ES-I3 (cell line): ENCODE measurements around the gene EIF2B4.
A peak's percentile ranks its signal among the peaks of the same experiment; 100 is the strongest.

ENCODE experiments used
- H3K36me3 ChIP-seq: 2 replicates; pipeline ENCODE4 v1.6.1; 2013; ENCODE audit warnings: mild to moderate bottlenecking, low read length, control low read depth, moderate library complexity; ENCODE audit not compliant: insufficient read depth
- H3K4me1 ChIP-seq: 2 replicates; pipeline ENCODE4 v1.6.1; 2013; ENCODE audit warnings: mild to moderate bottlenecking, control low read depth, low read length; ENCODE audit not compliant: insufficient read depth
- H3K9ac ChIP-seq: 2 replicates; pipeline ENCODE4 v1.6.1; 2013; ENCODE audit warnings: low read depth, mild to moderate bottlenecking, low read length, moderate library complexity
- H3K9me3 ChIP-seq: 2 replicates; pipeline ENCODE4 v1.6.1; 2013; ENCODE audit warnings: mild to moderate bottlenecking, low read length, moderate library complexity; ENCODE audit not compliant: control insufficient read depth, insufficient read depth

The EIF2B4 gene

DNA sequence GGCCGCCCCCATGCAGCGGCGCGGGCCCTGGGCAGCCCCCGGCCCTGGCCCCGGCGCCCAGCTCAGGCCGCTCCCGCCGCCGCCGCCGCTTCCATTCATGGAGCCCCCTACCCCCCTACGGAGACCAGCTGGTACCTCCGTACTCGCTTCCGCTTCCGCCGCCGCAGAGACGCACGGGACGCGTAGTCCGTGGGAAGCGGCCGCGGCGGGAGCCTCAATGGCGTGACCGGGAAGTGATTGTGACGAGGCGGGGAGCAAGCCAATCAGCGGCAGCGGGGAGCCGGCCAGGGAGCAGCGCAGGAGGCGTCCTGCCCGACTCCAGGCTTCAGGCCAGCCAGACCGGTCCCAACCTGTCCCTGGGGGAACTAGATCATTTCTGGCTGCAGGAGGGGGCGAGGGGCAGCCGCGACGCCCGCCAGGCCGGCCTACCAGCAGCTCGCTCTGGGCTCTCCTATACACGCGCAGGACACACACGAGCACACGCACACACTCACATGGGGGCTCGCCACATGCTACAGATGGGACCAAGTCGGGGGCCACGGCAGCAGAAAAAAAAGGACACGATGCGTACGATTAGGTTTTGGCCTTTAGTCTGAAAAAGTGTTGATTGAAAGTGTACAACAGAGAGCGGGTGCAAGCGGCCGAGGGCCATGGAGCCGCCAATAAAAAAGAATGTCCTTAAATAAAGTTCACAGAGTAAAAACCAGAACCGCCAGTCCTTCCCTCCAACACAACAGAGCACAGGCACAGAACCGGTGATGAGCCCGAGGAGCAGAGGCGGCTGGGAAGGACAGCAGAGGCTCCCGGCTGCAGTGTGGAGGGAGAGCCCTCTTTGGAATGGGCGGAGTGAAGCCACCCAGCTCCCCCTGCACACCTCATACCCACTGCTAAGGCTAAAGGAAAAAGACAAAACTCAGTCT lies 10.7 kb upstream of the EIF2B4 start, which contains the start of gene ZNF513:
ZNF513 (minus strand) TSS at position 109 of the 920 bp plus-strand sequence. CDS start 208 bp downstream, outside the sequence.
- Histone ChIP-seq H3K4me1 (no peaks in the 10 kb centered on the region), H3K36me3 (peaks cover 34% of the 10 kb centered on the region), H3K9ac (peak within 1 kb of the TSS; percentile 95), H3K9me3 (no peaks in the 10 kb centered on the region)

DNA sequence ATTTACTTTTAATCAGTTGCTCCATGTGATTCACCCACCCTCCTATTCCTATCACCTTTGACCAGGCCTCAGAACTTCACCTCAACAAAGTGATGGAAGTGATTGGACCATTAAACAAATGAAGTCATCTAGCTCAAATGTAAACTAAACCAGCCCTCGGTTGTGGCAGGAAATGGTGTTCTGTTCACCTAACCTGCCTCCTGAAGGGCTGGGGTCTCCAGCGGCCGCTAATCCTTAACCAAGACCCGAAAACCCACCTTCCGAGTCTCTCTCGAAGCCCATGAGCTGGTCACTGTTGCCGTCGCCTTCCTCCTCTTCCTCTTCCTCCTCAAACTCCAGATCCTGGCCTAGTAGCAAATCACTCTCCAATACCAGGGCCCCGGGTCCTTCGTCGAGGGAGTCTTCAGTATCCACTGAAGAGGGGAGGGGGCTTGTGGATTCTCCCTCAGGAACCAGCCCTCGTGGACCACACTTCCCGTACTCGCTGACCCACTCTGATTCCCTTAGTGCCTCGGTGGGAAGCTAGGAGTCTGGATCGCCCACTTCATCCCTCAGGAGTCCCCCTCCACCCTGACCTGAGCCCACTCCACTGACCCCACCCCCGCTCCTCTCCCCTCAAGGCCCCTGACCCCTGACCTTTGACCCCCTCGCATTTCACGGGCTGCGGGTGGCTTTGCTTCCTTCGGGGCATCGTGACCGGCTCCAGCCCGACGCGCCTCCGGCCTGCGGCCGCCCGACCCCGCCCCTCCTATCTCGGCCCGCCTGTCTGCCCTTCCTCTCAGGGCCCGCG lies 9.9 kb upstream of the EIF2B4 start:
- H3K9me3 ChIP-seq: no peaks in the 10 kb centered on the region
- H3K4me1 ChIP-seq: no peaks in the 10 kb centered on the region
- H3K9ac ChIP-seq: peak overlapping the region; percentile 95
- H3K36me3 ChIP-seq: peaks cover 30% of the 10 kb centered on the region

DNA sequence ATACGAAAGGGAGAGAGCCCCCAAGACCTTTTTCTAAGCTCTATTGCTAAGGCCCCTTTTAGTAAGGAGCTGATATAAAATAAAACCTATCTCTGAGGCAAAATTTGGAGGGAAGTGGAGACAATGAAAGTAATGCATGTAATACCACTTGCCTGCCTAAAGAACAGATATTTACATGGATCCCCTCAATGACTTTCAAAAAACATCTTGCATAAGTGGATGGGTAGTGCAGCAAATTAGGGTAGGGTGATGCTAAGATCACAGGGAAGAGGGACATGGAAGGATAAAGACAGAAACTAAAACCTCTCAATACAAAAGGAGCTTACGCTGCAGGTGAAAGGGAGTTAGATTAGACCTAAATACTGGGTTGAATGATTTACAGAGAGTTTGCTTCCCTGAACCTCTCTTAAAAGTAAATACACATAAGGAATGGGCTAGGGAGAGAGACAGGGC lies 9.3 kb upstream of the EIF2B4 start:
- peak overlapping the region; percentile 95 for H3K9ac ChIP-seq
- no peaks in the 10 kb centered on the region for H3K9me3 ChIP-seq
- peaks cover 29% of the 10 kb centered on the region for H3K36me3 ChIP-seq
- no peaks in the 10 kb centered on the region for H3K4me1 ChIP-seq

DNA sequence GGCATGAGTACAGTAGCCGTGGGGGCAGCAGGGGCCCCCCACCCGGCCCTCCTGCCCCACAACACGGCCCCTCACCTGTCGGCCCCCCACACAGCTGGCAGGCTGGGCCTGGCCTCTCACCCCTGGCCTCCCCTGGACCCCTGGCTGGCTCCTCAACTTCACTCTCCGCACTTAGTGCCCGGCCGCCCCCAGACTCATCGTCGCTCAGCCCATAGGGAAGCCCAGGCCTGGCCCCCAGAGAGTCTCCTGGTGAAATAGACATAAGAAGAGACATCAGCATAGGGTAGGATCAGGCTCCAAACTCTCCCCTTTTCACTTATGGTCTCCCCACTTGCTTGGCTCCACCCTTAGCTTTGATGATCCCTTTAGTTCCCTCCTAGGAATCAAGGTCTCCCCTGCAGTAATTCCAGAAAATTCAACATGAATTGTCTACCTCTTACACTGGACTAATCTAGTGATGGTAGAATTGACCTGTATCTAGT lies 8.7 kb upstream of the EIF2B4 start:
- Histone ChIP-seq H3K9ac (no peak overlapping the region), H3K4me1 (no peaks in the 10 kb centered on the region), H3K9me3 (no peaks in the 10 kb centered on the region), H3K36me3 (peaks cover 26% of the 10 kb centered on the region)

DNA sequence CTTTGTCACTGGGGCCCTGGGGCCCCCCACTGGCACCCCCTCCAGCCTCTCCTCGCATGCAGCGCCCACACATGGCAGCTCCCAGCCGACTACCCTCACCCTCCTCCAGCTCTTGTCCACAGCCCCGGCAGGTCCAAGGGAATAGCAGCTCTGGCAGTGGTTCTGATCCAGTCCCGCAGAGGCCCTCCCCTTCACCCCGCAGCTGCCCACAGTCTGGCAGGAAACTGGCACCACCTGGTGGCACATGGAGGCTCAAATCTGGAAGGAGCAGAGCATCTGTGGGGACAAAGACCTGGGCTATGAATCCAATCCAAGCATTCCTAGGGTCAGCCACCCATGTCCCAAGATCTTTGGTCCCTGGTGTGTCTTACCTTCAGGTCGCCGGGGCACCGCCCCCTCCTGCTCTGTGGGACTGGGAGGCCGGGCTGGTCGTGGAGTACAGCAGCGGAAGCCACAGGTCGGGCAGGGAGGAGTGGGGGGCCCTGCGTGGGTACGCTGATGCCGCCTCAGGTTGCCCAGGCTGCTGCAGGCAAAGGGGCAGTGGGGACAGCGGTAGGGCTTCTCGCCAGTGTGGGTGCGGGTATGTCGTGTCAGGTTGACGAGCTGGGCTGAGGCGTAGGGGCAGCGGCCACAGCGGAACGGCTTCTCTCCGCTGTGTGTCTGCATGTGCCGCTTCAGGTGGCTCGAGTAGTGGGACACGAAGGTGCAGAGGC lies 8.1 kb upstream of the EIF2B4 start:
- Histone ChIP-seq H3K9me3 (no peaks in the 10 kb centered on the region), H3K36me3 (peaks cover 24% of the 10 kb centered on the region), H3K9ac (no peak overlapping the region), H3K4me1 (no peaks in the 10 kb centered on the region)

- no peak overlapping the region for H3K9ac ChIP-seq
- H3K9me3 ChIP-seq: no peaks in the 10 kb centered on the region
- peaks cover 3% of the 10 kb centered on the region; the same call in 1 of the 2 replicates for H3K4me1 ChIP-seq
- peaks cover 22% of the 10 kb centered on the region for H3K36me3 ChIP-seq
Measured at GRCh38 chr2:27377618-27378095, 7.5 kb upstream of the EIF2B4 start.

GRCh38 chr2:27376866-27377617 lies 6.9 kb upstream of the EIF2B4 start:
- Histone ChIP-seq H3K4me1 (peaks cover 9% of the 10 kb centered on the region), H3K9ac (no peak overlapping the region), H3K9me3 (no peaks in the 10 kb centered on the region), H3K36me3 (peaks cover 20% of the 10 kb centered on the region)

GRCh38 chr2:27376151-27376865 lies 6.2 kb upstream of the EIF2B4 start:
- Histone ChIP-seq H3K9ac (no peak overlapping the region), H3K4me1 (peaks cover 13% of the 10 kb centered on the region), H3K9me3 (no peaks in the 10 kb centered on the region), H3K36me3 (peaks cover 20% of the 10 kb centered on the region)

DNA sequence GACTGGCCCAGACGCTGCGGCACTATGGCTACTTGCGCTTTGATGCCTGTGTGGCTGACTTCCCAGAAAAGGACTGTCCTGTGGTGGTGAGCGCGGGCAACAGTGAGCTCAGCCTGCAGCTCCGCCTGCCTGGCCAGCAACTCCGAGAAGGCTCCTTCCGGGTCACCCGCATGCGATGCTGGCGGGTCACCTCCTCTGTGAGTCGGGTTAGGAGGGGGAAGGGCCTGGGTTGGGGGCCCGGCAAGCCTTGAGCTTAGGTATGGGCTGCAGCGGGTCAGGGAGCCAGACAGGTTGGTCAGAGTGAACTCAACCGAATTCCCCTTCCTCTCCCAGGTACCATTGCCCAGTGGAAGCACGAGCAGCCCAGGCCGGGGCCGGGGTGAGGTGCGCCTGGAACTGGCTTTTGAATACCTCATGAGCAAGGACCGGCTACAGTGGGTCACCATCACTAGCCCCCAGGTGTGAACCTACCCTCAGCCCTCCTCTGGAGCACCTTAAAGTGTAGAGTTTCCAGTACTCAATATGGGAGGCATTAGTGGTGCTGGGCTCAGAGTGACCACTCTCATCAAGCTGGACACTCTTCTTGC lies 5.5 kb upstream of the EIF2B4 start:
- Histone ChIP-seq H3K9ac (no peak overlapping the region), H3K36me3 (peaks cover 20% of the 10 kb centered on the region), H3K4me1 (peaks cover 13% of the 10 kb centered on the region), H3K9me3 (no peaks in the 10 kb centered on the region)

- Histone ChIP-seq H3K9me3 (no peaks in the 10 kb centered on the region), H3K36me3 (peaks cover 19% of the 10 kb centered on the region), H3K4me1 (peaks cover 18% of the 10 kb centered on the region), H3K9ac (no peak overlapping the region)
Measured at GRCh38 chr2:27373567-27373966, 3.4 kb upstream of the EIF2B4 start.

DNA sequence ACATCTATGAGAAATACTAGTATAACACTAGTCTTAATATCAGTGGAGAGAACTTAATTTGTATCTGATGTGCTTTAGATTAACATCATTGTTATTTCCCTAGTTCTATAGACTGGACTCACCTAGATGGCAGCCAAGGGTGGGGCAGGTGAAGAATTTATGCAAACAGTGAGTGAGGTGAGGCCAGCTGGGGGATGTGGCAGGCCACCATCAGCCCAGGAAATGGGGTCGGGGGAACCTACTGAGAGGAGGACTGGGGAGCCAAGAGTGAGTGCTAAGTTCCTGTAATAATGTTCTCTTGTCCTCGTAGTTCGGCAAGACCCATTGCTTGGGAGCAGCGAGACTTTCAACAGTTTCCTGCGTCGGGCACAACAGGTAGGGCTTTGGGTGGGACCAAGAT lies 2.8 kb upstream of the EIF2B4 start:
- Histone ChIP-seq H3K36me3 (peaks cover 24% of the 10 kb centered on the region), H3K9ac (no peak overlapping the region), H3K9me3 (no peaks in the 10 kb centered on the region), H3K4me1 (peaks cover 18% of the 10 kb centered on the region)

DNA sequence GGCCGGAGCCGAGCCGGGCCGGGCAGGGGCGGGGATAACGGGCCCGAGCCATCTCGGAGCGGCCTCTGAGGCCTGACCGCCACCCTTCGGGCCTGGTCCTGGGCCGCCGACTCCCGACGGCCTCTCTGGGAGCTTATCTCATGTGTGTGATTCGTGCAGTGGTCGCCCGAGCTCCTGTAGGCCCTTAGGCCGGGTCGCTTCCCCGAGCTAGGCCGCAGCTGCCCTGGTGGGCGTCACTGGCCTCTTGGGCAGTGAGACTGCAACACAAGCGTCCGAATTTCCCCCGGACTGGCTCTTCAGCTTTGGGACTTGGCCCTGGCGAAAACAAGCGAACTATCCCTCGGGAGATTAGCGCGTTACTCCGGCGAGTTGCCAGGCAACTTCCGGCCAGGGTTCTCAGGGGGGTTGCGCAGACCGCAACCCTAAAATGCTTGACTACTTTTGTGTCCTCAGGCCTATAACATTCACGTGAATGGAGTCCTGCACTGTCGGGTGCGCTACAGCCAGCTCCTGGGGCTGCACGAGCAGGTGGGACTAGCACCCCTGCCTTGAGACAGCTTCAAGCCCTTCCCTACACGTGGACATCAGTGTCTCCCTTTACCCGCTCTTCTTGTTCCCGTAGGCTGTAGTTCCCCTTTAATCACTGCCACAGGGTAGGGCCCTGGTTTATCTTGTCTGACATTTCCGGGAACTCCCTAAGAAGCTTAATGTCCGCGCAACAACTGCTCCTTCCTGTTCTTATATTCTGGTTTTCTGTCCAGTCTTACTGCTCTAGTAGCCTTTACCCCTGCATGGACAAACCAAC lies 880 bp upstream of the EIF2B4 start:
- Histone ChIP-seq H3K9ac (peak overlapping the region; percentile 88), H3K4me1 (peaks cover 18% of the 10 kb centered on the region), H3K36me3 (peaks cover 35% of the 10 kb centered on the region), H3K9me3 (no peaks in the 10 kb centered on the region)
